ENCODE results near the gene NEDD9.

NEDD9 gene

GRCh38 chr6:11172501-11173327 is 59.8 kb downstream of the NEDD9 start:
- DNase-seq: peak; percentile 74

DNA sequence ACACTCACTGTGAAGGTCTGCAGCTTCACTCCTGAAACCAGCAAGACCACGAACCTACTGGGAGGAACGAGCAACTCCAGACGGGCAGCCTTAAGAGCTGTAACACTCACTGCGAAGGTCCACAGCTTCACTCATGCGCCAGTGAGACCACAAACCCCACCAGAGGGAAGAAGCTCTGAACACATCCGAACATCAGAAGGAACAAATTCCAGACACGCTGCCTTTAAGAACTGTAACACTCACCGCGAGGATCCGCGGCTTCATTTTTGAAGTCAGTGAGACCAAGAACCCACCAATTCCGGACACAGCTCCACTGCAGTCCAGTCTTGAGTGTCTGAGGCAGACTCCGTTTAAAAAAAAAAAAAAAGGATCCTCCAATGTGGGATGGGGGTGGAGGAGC is 60.5 kb downstream of the NEDD9 start:
- no peak for DNase-seq

GRCh38 chr6:11168091-11168635 is 64.3 kb downstream of the NEDD9 start:
- no peak for DNase-seq

- DNase-seq: no peak
Observed at GRCh38 chr6:11166948-11167347, 65.5 kb downstream of the NEDD9 start.

GRCh38 chr6:11164717-11165646 is 67.5 kb downstream of the NEDD9 start:
- DNase-seq: no peak

DNA sequence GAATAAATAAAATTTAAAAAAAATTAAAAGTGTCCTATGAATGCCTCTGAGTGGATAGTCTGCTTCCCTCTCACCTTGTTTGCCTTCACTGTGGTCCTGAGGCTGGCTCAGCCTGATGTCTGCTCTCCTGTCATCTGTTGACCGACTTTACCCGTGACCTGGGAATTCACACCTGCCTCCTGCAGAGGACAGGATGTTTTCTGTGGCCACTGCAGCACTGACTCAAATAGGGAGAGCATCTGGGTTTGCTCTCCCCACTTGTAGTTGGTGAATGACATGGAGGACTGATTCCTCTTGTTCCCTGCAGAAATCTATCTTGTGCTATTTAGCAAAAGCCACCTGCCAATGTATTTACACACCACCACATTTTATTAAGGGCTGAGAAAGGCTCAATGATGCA is 68.5 kb downstream of the NEDD9 start:
- DNase-seq: no peak

DNA sequence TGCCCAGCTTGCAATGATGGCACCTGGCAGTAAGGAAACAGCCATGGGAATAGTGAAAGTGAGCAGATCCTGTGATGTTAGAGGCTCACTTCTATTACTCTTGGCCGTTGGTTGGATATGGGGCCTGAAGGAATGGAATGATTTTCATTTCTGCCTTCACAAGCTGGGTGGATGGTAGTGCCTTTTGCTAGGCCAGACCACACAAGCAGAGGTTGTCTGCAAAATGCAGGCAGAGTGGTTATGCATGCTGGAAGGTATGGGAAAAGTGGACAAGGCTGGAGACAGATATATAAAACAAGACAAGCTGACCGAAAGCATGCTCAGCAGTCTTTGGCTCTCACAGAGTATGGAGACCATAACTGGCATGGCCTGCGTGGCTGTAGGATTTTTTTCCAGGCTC is 70.2 kb downstream of the NEDD9 start:
- DNase-seq: no peak

DNA sequence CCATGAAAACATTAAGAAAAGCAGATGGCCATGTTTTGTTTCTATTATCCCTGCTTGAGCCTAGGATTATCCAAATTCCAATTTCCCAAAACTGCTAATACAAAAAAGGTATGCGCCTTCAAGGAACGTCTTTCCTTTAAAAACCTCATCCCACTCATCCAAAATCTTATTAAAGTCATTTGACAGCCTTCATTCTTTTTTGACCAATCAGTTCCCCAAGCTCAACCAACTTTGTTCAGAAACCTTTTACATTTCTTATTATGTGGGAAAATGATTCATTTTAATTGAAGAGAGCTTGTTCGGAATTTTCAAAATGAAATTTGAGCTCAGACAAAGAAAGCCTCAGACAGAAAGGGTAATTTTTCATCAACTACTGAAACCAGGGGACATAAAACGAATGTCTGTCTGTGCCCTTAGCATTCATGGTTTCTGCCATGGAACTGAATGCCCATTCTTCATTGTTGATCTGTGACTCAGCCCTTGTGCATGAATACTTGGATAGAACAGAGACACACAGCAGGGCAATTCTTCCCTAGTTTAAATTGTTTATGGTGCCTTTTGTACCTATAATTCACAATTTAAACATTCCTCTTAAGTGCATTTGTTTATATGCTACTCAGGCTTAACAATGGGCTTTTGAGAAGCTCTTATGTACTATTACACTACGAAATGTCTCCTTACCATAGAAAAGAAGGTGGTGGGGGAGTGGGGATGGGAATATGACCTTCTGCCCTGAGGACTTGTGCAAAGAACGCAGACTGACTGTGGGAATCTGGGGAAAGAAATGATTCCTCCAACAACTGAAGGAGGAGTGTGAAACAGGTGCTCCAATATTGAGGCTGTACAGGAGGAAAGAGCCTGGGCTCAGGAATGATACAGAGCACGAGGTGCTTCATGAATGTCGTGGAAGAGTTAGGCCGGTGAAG is 71.2 kb downstream of the NEDD9 start:
- no peak for DNase-seq

GRCh38 chr6:11160199-11160598 is 72.3 kb downstream of the NEDD9 start:
- no peak for DNase-seq

GRCh38 chr6:11155589-11155988 is 76.9 kb downstream of the NEDD9 start:
- DNase-seq: peak; percentile 51

DNA sequence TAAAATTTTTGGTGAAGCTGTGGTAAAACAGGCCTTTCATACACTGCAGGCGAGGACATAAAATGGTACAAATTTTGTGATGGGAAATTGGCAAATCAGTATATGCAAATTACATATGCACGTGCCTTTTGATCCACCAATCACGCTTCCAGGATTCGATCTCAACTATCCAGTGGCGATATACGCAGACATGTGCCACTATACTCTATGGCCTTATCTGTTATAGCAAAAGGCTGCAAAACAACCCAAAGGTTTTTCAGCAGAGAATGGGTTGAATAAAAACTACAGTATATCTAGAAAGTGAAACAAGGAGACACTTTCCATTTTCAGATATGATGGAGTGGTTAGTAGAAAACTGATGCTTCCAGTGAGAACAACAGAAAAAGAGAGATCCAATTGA is 79.0 kb downstream of the NEDD9 start:
- no peak for DNase-seq

- DNase-seq: no peak
Observed at GRCh38 chr6:11152581-11152980, 79.9 kb downstream of the NEDD9 start.

- no peak for DNase-seq
Observed at GRCh38 chr6:11151488-11151887, 81.0 kb downstream of the NEDD9 start.

DNA sequence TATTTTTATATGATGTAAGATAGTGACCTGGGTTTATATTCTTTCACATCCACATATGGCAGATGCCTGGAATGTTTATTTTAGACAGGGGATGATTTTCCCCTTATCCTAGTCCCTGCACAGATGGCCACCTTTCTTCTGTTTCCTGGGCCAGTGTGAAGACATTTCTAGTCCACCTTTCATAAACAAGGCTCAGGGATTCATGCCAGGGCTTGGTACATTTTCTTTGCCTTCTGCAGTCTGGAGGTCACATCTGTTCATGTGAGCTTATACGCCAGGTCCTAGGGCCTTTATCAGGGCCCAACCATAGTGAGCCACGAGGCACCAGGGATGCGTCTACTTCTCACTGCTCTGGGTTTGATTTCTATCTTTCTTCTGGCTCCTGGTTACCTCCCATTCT is 82.9 kb downstream of the NEDD9 start:
- DNase-seq: no peak

DNA sequence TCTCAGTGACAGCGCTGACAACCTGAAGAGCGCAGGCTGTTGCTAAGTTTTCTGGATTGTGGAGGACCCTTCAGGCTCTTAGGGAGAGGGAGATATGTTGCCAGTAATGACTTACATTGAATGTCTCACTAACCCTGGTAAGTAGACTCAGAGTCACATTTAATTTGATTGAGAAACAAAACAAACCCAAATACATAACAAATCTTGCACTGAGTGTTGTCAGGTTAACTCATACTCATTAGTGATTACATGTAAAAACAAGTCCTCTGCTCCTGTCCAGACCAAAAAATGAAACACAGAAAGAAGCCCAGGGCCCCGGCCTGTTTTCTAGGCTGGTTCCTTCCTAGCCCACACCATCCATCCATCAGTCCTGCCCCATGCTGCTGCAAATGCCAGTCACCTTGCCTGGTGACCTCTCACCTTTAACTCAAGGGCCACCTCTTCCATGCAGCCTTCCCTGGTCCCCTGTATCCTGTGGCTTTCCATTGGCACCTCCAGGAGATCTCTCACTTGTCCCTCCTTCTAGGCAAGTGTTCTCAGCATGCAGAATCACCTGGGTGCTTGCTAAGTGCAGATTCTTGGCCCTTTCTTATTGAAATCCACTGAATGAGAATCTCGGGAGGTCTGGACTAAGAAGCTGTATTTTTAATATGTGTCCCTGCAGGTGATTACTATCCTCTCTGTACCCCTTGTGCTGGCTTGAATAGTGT is 86.2 kb downstream of the NEDD9 start:
- no peak for DNase-seq

- peak; percentile 83 for DNase-seq
Observed at GRCh38 chr6:11144393-11144851, 88.0 kb downstream of the NEDD9 start.

DNA sequence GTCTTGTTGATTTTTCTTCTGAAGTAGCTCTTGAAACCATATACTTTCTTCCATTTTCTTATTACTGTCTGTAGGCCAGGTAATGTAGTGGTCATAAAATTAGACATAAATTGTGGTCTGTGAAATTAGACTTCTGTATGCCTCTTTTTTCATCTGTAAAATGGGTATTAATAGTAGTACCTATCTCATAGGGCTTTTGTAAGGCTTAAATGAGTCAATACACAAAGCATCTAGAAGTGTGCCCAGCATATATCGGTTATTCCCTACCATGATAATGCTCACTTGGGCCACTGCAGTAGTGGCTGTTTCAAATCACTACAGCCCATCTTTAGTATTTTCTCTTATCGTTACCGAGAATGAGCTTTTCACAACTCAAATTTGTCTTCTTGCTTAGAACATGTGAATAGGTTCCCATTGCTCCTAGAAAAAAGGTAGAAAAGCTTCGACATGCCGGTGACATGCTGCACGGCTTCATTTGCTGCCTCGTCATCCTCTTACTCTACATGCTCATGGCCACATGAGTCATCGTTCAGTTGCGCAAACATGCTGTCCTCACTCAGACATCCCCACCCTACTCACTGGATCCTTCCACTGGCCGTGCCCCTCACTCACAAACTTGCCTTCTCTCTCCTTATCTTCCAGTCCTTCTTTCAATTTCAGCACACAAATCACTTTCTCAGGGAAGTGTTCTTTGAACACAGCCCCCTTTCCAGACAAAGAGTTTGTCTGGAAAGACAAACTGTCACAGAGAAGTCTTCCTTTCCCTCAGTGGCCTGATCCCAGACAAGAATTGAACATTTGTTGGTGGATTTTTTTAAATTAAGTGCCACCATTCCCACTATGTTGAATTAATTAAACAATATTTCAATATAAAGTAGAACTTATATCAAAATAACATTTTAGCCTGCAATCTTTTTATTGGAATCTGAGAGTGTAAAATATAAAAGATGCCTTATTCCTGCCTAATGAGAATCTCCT is 88.8 kb downstream of the NEDD9 start:
- peak; percentile 72 for DNase-seq

DNA sequence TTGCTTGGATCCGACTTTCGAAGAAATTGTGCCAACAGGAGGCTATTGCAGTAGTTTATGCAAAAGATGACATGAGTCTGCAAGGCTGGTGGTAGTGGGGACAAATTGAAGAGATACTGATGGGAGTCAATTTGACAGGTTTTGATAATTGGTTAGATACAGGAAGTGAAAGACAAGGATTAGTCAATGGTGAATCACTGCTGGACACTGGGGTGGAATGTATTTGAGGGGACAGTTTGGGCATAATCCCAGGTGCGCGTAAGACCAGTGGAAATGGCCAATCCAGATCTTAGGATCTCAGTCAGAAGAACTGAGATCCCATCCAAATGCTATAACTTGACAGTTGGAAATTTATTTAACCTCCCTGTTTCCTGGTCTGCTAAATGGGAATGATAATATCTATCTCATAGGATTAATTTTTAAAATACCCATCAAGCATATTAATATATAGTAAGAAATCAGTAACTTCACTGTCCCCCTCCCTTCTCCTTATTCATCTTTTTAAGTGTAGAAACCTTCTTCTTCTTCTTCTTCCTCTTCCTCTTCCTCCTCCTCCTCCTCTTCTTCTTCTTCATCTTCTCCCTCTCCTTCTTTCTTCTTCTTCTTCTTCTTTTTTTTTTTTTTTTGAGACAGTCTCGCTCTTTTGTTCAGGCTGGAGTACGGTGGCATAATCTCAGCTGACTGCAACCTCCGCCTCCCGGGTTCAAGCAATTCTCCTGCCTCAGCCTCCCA is 90.0 kb downstream of the NEDD9 start:
- DNase-seq: no peak

DNA sequence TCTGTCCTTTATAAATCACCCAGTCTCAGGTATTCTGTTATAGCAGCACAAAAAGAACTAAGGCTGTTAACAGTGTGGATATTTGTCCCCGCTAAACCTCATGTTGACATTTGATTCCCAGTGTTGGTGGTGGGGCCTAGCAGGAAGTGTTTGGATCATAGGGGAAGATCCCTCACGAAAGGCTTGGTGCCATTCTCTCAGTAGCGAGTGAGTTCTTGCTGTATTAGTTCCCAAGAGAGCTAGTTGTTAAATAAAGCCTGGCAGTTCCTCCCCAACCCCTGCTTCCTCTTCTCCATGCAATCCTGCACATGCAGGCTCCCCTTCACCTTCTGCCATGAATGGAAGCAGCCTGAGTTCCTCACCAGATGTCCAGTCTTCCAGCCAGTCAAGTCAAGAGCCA is 91.2 kb downstream of the NEDD9 start:
- DNase-seq: no peak

DNA sequence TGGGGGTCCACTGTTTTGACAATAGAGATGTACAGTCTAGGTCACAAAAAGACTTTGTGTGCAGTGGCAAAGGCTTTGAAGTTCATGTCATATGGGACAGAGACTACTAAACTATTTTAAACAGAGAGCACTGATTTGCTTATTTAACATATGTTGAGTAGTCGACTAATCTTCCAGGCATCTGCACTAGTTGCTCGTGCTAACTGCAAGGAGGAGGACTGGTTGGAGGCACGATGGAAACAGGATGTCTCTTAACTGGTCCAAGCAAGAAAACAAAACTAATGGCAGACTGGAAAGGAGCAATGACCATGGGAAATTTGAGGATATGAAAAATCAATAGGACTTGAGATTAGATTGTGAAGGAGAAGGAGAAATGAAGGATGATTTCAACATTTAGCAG is 92.4 kb downstream of the NEDD9 start:
- DNase-seq: no peak

Data from hematopoietic multipotent progenitor cell treated with erythropoietin and hydrocortisone succinate and interleukin-3 and kit ligand, for 4 days (in vitro differentiated cells).